Measurements from ENCODE around the gene MEIOB. TPM values are rescaled to one million over a fixed set of nuclear protein-coding genes. Genes with fewer than 3 reads are reported as not detected.

MEIOB gene
- polyA plus RNA-seq, 2 of the 4 experiments (the other 2 are of a cell fraction): 2.9 to 9.1 TPM

DNA sequence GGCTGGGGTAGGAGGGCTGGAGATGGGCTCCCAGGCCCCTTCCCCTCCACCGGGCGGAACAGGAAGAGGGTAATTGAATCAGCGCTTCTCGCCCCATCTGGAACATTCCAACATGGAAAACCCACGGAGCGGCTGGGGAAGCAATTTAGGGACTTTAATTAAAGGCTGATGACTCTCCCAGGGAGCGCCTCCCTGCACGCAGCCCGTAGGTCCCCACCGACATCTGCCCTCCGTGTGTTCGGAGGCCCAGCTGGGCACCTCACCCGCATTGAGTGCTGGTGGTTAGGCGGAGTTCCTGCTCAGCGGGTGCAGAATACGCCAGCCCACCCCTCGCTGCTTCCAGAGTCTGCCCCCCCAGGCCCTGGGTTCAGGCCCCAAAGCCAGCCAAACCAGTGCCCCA lies 36.2 kb upstream of the MEIOB start (continued):
- no peak for TF ChIP-seq SREBF2 (IDR thresholded peaks at IDR 0.05)
- TF ChIP-seq, protein P1, sequence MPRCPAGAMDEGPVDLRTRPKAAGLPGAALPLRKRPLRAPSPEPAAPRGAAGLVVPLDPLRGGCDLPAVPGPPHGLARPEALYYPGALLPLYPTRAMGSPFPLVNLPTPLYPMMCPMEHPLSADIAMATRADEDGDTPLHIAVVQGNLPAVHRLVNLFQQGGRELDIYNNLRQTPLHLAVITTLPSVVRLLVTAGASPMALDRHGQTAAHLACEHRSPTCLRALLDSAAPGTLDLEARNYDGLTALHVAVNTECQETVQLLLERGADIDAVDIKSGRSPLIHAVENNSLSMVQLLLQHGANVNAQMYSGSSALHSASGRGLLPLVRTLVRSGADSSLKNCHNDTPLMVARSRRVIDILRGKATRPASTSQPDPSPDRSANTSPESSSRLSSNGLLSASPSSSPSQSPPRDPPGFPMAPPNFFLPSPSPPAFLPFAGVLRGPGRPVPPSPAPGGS (IDR thresholded peaks at IDR 0.05): no peak

DNA sequence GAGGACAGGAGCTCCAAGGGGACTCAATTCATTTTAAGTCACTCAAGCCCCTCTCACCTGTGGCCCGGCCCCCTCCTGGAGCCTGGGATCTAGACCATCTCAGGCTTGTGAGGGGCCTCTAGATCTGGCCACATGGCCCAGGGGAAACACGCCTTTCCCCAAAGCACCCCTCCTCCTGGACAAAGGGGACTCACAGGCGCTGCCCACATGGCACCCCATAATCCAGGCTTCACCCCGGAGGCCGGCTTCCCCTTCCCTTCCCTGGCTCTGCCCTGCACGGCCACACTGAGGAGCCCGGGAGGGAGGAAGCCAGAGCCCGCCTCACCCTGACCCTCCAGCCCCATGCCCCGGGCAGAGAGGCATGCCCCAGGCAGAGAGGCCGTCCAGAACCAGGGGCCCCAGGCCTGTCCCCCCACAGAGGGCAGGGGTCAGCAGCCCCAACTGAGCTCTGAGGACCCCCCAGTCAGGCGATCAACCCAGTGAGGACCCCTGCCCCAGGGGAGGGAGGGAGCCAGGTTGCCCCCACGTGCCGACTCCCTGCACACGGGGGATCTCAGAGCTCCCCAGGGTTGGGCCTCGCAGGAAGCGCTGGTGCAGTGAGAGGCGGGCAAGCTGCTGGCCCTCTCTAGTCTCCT lies 35.4 kb upstream of the MEIOB start:
- no peak overlapping the region for H3K4me3 ChIP-seq
- H3K9me3 ChIP-seq: no peaks in the 10 kb centered on the region
- no peak overlapping the region for H3K4me2 ChIP-seq
- ChIA-PET POLR2A (no interaction called here), CTCF (interaction anchor here (1.3 kb wide), 1 partner anchor 9 kb away, joined by 4 read pairs; no protein-coding TSS in a partner anchor)
- peaks cover 9% of the 10 kb centered on the region; the same call in 1 of the 3 replicates for H3K4me1 ChIP-seq
- peak in 1 of 2 experiments; percentile 17; a peak in 3 of 6 replicates for ATAC-seq
- FAIRE-seq: no peak
- WGBS (ENCODE audit: missing lambda C conversion rate): 91% methylated on average over 9 of the region's 17 CpGs
- no peak overlapping the region for H3K27ac ChIP-seq
- DNase-seq (ENCODE audit: low read depth in 1 of 2, low spot score in 1 of 2): no peak
- no peak for TF ChIP-seq RFX5 (IDR thresholded peaks at IDR 0.05)
- TF ChIP-seq FOSL2 (IDR thresholded peaks at IDR 0.05): no peak
- TF ChIP-seq FOSL2 (CRISPR knock-in tag; IDR thresholded peaks at IDR 0.05): no peak
- no peak for TF ChIP-seq HOXB5 (CRISPR knock-in tag; IDR thresholded peaks at IDR 0.05)
- TF ChIP-seq MYC (IDR thresholded peaks at IDR 0.05; ENCODE audit: borderline replicate concordance, low read length): no peak
- TF ChIP-seq HDAC2 (IDR thresholded peaks at IDR 0.05): no peak
- TF ChIP-seq RAD21 (conservative IDR thresholded peaks at IDR 0.05 in 1 of 2, IDR thresholded peaks at IDR 0.05 in 1 of 2): no peak
- no peak for TF ChIP-seq POLR2A (IDR thresholded peaks at IDR 0.05; ENCODE audit: low read length)
- TF ChIP-seq TP53 (CRISPR knock-in tag; IDR thresholded peaks at IDR 0.05): no peak
- no peak for TF ChIP-seq TFCP2L1 (CRISPR knock-in tag; IDR thresholded peaks at IDR 0.05)

DNA sequence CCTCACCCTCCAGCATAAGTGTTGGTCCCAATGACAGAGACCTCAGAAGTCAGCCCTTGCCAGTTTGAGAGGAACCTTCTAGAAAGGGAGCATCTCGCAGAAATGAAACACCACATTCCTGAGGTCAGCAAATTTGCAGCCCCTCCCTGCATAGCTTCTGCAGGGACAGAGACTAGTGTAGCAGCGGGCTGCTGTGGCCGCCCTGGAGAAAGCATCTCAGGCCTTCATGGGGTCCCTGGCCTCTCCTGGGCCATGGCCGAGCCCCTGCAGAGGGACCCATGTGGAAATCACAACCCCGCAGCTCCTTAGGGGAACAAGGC lies 34.8 kb upstream of the MEIOB start:
- Histone ChIP-seq H3K4me2 (no peak overlapping the region), H3K27ac (no peak overlapping the region; a peak in 1 of 6 replicates), H3K9me3 (no peaks in the 10 kb centered on the region), H3K4me1 (peaks cover 9% of the 10 kb centered on the region; the same call in 1 of the 3 replicates), H3K4me3 (no peak overlapping the region)
- no peak for TF ChIP-seq KDM1A (IDR thresholded peaks at IDR 0.05; ENCODE audit: low read depth)
- TF ChIP-seq, protein P1 (IDR thresholded peaks at IDR 0.05): no peak
- TF ChIP-seq MAFK (IDR thresholded peaks at IDR 0.05; ENCODE audit: partially characterized antibody): peak; percentile 59
- TF ChIP-seq, protein P2, sequence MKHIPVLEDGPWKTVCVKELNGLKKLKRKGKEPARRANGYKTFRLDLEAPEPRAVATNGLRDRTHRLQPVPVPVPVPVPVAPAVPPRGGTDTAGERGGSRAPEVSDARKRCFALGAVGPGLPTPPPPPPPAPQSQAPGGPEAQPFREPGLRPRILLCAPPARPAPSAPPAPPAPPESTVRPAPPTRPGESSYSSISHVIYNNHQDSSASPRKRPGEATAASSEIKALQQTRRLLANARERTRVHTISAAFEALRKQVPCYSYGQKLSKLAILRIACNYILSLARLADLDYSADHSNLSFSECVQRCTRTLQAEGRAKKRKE (CRISPR knock-in tag; IDR thresholded peaks at IDR 0.05; ENCODE audit: low read depth): no peak
- no peak for TF ChIP-seq SREBF2 (IDR thresholded peaks at IDR 0.05)
- TF ChIP-seq ZC3H11A (IDR thresholded peaks at IDR 0.05): no peak
- ChIA-PET CTCF (no interaction called here), POLR2A (no interaction called here)
- no peak; a peak in 1 of 6 replicates for ATAC-seq
- FAIRE-seq: no peak
- WGBS (ENCODE audit: missing lambda C conversion rate): 95% methylated on average over 5 of the region's 5 CpGs
- no peak for DNase-seq (ENCODE audit: low read depth in 1 of 2, low spot score in 1 of 2)

DNA sequence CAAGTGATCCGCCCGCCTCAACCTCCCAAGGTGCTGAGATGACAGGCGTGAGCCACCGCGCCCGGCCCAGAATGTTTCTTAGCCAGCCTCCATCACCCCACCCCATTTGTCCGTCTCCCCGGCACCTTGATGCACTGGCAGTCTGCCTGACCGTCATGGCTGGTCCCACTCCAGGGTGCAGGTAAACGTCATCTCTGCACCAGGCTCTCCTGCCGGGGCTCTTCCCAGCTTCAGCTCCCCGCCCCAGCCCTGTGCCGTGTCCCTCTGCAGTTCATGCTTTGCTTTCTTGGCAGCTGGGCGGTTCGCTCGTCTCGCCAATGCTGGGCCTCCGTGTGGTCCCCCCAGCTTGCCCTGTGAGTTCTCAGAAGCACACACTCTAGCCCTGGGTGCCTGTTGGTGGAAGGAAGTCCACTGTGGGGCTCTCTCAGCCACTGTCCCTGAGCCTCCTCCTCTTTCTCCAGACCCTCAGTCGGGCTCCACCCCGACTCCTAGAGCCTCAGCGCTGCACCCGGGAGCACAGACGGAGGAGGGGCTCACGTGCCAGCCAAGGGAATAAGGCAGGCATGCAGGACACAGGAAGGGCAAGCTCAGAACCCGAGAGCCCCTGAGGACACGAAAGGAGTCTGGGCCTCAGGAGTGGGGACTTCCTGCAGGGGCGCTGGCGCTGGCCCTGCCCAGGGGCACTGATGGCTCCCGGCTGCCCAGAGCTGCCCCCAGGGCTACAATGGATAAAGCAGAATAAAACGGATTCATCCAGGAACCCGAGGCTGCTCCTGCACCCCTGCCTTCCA lies 34.3 kb upstream of the MEIOB start:
- FAIRE-seq (no peak), ATAC-seq (no peak; a peak in 1 of 6 replicates), DNase-seq (ENCODE audit: low read depth in 1 of 2, low spot score in 1 of 2) (no peak)
- ChIA-PET POLR2A (no interaction called here), CTCF (interaction anchor here (1.1 kb wide), 1 partner anchor 19 kb away, joined by 3 read pairs; no protein-coding TSS in a partner anchor)
- Histone ChIP-seq H3K4me1 (peaks cover 9% of the 10 kb centered on the region; the same call in 1 of the 3 replicates), H3K9me3 (no peaks in the 10 kb centered on the region), H3K4me2 (no peak overlapping the region), H3K4me3 (no peak overlapping the region), H3K27ac (no peak overlapping the region; a peak in 1 of 6 replicates)
- no peak for TF ChIP-seq NR3C1 (IDR thresholded peaks at IDR 0.05)
- TF ChIP-seq CHD4 (IDR thresholded peaks at IDR 0.05; ENCODE audit: borderline replicate concordance): no peak
- TF ChIP-seq CEBPB (IDR thresholded peaks at IDR 0.05): no peak
- no peak for TF ChIP-seq RFX5 (IDR thresholded peaks at IDR 0.05)
- TF ChIP-seq, protein P3, sequence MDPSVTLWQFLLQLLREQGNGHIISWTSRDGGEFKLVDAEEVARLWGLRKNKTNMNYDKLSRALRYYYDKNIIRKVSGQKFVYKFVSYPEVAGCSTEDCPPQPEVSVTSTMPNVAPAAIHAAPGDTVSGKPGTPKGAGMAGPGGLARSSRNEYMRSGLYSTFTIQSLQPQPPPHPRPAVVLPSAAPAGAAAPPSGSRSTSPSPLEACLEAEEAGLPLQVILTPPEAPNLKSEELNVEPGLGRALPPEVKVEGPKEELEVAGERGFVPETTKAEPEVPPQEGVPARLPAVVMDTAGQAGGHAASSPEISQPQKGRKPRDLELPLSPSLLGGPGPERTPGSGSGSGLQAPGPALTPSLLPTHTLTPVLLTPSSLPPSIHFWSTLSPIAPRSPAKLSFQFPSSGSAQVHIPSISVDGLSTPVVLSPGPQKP (IDR thresholded peaks at IDR 0.05; ENCODE audit: low read depth, low read length): no peak
- no peak for TF ChIP-seq EP300 (IDR thresholded peaks at IDR 0.05)
- TF ChIP-seq NFE2L2 (conservative IDR thresholded peaks at IDR 0.05; ENCODE audit: low read length): no peak
- 81% methylated on average over 30 of the region's 31 CpGs for WGBS (ENCODE audit: missing lambda C conversion rate)
